Measurements from ENCODE around the gene ODC1.
"Not testable (repeated sequence)": the region's sequence is repeated elsewhere in the genome, so short reads cannot be mapped to it uniquely, and the experiment has no call there.

Gene ODC1

DNA sequence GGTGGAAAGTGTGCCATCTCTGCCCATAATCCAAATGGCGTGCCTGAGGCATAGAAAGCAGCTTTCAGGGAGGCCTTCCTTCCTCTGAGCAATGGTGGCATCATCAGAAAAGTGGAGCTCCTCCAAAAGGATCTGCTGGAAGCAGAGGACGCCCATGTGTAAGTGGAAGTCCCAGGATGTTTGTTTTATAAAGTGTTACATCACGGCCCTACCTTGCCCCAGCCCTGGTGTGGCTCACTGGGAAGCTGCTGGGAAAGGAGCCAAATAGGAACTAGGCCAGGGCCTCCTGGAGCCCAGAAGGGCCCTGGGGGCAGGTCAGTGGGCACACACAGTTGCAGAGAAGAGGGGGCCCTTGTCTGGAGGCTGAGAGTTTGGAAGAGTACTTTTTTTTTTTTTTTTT is 4.2 kb upstream of the ODC1 start:
- no peak for DNase-seq

- no peak for DNase-seq
Measured at GRCh38 chr2:10451819-10452218, 3.7 kb upstream of the ODC1 start.

- DNase-seq = no peak
Measured at GRCh38 chr2:10449838-10450691, 1.9 kb upstream of the ODC1 start.

- DNase-seq = no peak
Measured at GRCh38 chr2:10449486-10449831, 1.3 kb upstream of the ODC1 start.

DNA sequence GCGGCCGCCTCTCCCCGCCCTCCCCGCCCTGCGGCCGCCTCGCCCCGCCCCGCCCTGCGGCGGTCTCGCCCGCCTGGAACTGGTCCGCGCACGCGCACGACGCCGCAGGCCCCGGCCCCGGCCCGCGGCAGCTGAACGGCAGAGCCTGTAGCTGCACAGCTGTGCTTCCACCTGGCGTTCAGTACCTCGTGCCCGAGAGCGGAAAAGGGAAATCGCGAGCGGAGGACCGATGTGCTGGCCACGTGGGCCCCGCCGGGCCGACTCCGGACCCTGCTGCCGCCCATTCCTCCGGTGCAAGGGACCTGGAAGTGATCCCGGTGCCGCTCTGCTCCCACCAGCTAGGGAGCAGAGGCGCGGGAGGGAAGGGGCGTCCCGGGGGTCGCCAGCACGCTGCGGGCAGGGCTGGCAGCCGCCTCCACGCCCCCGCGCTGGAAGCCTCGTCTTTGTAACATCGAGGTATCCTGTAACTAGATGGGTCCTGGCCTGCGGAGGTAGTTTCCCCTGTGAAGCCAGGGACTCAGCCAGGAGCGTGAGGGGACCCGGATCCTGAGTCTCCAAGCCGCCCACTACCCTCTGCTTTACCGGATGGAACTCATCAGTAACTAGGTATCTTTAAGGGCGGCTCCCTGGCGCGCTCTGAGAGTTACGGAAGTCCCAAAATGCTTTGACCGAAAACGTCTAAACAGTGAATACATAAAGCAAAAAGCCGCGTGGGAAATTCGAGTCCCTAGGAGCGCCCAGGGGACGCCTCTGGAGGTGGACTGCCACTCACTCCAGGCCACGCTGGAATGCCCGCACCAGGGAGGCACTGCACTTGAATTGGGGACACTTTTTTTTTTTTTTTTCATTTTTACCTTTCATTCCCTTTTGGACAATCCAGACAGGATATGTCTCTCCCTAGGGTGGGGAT is 704 bp upstream of the ODC1 start:
- peak; percentile 82 for DNase-seq

DNA sequence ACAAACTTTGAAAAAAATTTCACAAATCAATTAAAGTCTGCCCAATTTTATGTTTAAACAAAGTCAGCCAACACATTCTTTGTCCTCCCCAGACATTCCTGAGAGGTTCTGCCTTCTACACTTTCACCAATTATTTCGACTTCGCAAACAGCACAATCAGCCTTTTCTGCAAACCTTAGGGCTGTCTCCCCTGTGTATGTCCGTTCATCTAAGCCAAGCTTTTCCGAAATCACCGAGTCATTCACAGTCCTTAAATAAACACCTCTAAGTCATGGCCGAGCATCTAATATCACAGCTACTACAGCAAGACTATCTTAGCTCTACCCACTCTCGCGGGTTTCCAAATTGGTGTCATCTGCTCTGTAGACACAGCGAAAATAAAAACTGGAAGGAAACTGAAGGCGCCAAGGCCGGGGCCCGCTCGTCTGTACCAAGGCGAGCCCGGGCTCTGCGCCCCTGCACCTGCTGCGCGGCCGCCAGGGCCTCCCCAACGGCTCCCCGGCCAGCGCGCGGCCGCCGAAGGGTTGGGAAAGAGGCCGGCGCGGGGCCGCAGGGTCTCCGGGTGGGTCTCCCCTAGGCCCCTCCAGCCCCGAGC is 730 bp downstream of the ODC1 start:
- no peak for DNase-seq

DNA sequence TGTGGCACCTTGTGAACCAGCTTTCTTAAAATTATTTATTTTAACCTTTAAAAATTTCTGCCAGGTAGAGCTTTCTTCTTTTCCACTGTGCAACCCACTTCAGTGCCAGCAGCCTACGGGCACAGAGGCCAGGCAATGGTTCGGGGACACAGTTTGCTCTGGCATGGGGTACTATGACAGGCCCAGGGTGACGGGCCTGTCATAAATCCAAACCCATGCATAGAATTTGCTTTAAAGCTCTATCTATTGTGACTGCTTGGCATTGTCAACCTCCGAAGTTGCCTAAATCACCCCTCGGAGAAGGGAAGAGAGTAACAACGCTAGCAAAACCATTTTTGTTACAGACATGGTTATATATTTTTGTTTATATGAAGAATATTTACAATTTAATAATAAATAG is 1.5 kb downstream of the ODC1 start:
- DNase-seq = no peak

DNA sequence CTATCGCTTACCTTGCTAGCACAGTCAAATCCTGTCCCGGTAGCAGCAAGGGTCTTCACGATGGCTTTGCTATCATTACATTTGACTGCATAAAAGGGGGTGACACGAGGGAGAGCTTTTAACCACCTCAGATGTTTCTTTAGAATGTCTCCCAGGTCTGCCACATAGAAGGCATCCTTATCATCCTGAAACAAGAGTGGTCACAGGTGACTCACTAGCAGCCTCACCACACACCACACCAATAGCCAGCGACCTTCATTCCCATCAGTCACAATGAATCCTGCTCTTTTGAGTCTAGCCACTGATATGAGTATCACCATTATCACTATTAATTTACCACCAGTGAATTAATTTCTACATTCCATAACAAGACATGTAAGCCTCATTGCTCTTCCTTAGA is 3.7 kb downstream of the ODC1 start:
- no peak for DNase-seq

DNA sequence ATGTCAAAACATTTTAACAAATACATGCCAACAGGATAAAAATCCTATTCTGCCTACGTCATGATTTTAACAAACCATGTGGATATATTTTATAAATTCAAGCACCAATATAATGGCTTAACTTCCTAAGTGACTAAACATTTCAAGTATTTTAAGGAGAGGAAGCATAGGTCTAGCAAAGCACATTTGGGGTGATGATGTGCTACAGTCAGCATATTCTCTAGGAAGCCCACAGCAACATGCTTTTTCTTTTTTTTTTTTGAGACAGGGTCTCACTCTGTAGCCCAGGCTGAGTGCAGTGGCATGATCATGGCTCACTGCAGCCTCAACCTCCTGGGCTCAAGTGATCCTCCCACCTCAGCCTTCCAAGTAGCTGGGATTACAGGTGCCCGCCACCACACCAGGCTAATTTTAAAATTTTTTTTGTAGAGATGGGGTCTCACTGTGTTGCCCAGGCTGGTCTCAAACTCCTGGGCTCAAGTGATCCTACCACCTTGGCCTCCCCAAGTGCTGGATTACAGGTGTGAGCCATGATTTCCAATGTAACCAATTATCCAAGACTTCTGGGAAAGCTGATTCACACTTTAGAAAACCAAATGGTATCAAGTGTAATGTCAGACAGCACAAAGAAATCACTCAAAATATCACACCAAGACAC is 5.5 kb downstream of the ODC1 start:
- DNase-seq = not testable (repeated sequence)

GRCh38 chr2:10441948-10442347 is 6.2 kb downstream of the ODC1 start:
- DNase-seq = no peak

DNA sequence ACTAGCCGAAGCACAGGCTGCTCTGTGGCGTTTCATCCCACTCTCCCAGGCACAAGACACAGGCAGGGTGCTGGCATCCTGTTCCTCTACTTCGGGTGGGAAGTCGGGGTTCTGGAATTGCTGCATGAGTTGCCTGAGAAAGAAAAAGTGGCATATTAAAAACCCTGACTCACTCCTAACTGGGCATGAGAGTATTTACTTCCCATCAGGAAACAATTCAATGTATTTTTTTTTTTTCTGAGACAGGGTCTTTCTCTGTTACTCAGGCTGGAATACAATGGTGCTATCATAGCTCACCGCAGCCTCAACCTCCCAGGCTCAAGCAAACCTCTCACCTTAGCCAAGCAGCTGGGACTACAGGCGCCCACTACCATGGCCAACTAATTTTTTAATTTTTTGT is 7.4 kb downstream of the ODC1 start:
- DNase-seq = no peak

GRCh38 chr2:10439971-10440370 is 8.2 kb downstream of the ODC1 start:
- no peak for DNase-seq

DNA sequence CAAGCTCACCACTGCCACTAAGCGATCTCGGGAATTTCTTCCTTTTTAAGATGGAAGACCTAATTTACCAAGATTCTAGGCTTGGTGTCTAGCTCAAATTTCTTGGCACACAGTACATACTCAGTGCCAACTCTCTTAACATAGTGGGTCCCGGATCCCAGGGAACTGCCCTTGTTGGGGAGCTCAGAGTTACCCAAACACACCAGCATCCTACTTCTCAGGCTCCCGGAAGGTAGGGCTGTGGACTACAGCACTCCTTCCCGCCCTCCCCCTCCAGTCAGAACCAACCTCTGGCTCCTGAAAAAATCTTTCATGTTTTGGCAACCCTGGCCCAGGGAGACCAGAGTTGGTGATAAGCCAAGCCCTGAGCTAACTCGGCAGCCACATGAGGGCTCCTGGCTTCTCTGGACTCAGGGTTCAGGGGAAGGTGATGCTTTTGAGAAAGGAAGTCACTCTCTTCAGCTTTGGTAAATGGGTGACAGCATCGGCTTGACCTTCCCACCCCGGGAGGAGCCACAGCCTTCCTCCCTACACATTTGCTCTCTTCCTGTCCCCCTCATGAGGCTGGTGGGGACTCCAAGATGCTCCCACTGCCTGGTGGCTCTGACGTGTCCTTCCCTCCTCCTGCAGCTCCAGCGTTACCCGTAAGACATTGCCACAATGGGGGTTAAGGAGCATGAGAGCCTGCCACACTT is 8.8 kb downstream of the ODC1 start:
- DNase-seq = no peak

DNA sequence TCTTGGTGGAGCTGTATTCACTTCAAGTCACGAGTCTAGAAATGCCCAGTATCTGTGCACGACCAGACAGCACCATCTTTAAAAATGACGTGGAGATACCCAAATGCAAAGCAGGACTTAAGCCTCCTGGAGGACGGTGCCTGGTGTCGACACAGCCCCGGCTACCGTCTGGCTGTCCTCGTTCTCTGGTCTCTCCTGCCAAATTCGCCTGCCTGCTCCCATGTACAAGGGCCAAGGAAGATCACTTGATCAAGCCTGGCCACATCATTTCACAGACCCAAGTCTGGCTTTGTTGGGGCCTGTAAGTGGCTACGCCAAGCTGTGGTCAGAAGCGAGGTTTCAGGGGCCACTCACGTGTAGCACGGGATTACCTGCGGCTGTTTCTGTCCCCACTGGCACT is 9.4 kb downstream of the ODC1 start:
- DNase-seq = no peak

GRCh38 chr2:10437806-10438205 is 10.3 kb downstream of the ODC1 start:
- DNase-seq = no peak

DNA sequence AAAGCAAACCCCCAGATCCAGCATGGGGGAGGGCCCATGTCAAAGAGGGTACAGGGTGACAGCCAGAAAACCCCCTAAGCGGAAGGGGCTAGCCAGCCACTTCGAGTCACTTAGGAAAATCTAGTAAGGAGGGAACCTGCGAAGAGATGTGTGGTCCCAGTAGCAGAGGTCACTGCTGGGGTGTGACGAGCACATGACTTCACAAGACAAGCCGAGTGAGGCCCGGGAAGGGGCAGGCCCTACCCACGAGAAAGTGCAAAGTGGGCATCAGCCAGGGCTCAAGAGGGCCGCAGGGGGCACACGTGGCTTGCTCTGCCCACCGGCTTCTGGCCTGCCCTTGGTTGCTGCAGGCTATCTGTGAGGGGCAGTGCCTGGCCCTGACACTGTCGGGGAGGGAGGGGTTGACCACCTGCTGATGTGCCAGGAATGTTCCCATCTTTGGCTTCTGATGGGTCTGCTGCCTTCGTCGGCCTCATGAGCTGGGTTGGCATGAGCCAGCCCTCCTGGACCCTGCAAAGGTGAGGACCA is 11.5 kb downstream of the ODC1 start:
- no peak for DNase-seq

- no peak for DNase-seq
Measured at GRCh38 chr2:10435820-10436204, 12.3 kb downstream of the ODC1 start.

- no peak for DNase-seq
Measured at GRCh38 chr2:10434886-10435819, 13.0 kb downstream of the ODC1 start.

DNA sequence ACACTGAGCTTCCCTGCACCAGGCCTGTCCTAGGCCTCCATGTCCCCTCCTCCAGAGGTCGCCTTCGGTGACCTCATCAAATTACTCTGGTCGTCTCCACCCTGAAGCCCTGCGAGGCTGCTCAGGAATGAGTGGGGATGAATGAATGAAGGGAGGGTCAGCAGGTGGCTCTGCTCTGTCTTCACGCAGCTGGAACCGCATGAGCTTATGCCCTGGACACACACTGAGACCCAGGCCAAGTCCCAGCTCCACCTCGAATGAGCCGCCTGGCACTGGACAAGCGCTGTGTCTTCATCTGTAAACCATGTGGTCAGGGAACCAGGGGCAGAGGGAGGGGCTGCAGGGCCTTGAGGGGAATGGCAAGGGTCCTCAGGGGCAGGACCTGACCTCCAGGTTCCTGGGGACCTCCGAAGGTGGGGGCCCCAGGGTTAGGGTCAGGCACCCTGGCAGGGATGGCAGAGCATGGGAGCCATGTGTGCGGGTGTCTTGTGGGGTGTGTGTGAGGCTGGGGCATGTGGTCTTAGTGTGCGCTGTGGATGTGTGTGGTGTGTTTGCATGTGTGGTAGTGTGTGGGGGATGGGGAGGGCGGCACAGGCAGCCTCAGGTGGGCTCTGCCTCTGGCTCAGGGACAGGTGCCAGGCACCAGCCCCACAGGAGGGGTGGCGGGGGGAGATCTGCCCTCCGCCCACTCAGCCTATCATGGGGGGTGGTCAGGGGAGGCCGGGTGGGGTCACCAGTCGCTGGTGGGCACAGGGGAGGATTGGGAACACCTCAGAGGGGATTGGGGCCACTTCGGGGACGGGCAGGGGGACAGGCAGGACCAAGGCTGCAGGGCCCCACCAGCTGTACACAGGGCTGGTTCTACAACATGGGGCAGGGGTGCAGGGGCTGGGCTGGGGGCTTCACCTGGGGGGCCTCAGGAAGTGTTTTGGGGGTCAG is 13.9 kb downstream of the ODC1 start:
- no peak for DNase-seq

All from amniotic stem cell (primary cell).